Vein endothelial cell (primary cell): ENCODE data around the gene ZSCAN26. TPM values are rescaled to one million over a fixed set of nuclear protein-coding genes. Genes with fewer than 3 reads are reported as not detected.

ENCODE experiments used
- small RNA-seq: library from RNA; depleted of rRNA; stranded (forward); fragments of <200 nt; gene quantifications from one replicate; pipeline ENCODE3, GENCODE V24; 2012
- total RNA-seq: library from RNA; depleted of rRNA; stranded (reverse); fragments of >200 nt; gene quantifications from 2 replicates; pipeline ENCODE4 v1.2.3, GENCODE V29; 2012

ZSCAN26 gene
- total RNA-seq: 16.0 and 17.2 TPM in 2 replicates

GRCh38 chr6:28266962-28267694 lies at the start of gene ZSCAN26:
ZSCAN26 (plus strand) TSS chr6:28267143; CDS start chr6:28271920, 4,777 bp downstream.

GRCh38 chr6:28225056-28225834 lies 41.7 kb upstream of the ZSCAN26 start, which contains the start of gene ZSCAN9:
ZSCAN9 (plus strand) TSS chr6:28225275; CDS start chr6:28227085, 1,810 bp downstream.

GRCh38 chr6:28252009-28252975 lies 14.7 kb upstream of the ZSCAN26 start, which contains the start of gene ZKSCAN4:
ZKSCAN4 (minus strand) TSS chr6:28252269; CDS start chr6:28251980, 289 bp downstream.

GRCh38 chr6:28258877-28259777 lies 7.8 kb upstream of the ZSCAN26 start, which contains the start of gene NKAPL:
NKAPL (plus strand) TSS chr6:28259297; CDS start chr6:28259372, 75 bp downstream.

GRCh38 chr6:28281288-28282064 lies 14.5 kb downstream of the ZSCAN26 start, which contains the start of gene PGBD1:
PGBD1 (plus strand) TSS chr6:28281572; CDS start chr6:28283814, 2,242 bp downstream.

Small RNAs within 50 kb of the gene (small RNA-seq; reads per million reads assigned to genes)
- gene AL021997.1: not detected
- gene AL021997.2: not detected

Other genes starting within 250 kb of the ZSCAN26 start
- under 0.01 and 0.67 TPM in 2 replicates for gene ZNF165, start 186.6 kb upstream of the ZSCAN26 start, total RNA-seq
- gene ZSCAN16, start 142.5 kb upstream of the ZSCAN26 start, total RNA-seq: 8.2 and 11.1 TPM in 2 replicates
- gene ZKSCAN8, start 125.3 kb upstream of the ZSCAN26 start, total RNA-seq: 19.9 and 20.9 TPM in 2 replicates
- 16.7 and 20.6 TPM in 2 replicates for gene ZSCAN9, start 41.9 kb upstream of the ZSCAN26 start, total RNA-seq
- 4.2 and 4.5 TPM in 2 replicates for gene ZKSCAN4, start 14.9 kb upstream of the ZSCAN26 start, total RNA-seq
- 0.33 and 0.57 TPM in 2 replicates for gene NKAPL, start 7.8 kb upstream of the ZSCAN26 start, total RNA-seq
- gene PGBD1, start 14.4 kb downstream of the ZSCAN26 start, total RNA-seq: 6.5 and 7.8 TPM in 2 replicates
- gene ZSCAN31, start 69.0 kb downstream of the ZSCAN26 start, total RNA-seq: 6.9 and 11.6 TPM in 2 replicates
- gene ZKSCAN3, start 82.8 kb downstream of the ZSCAN26 start, total RNA-seq: 3.4 and 3.6 TPM in 2 replicates
- gene ZSCAN12, start 132.6 kb downstream of the ZSCAN26 start, total RNA-seq: 3.3 and 5.3 TPM in 2 replicates
- gene ZSCAN23, start 176.3 kb downstream of the ZSCAN26 start, total RNA-seq: 0.33 and 1.8 TPM in 2 replicates
- gene GPX6, start 248.7 kb downstream of the ZSCAN26 start, total RNA-seq: not detected in 2 replicates